Activated CD4-positive, alpha-beta T cell treated with anti-CD3 and anti-CD28 coated beads for 36 hours (primary cell): Measurements from ENCODE around the gene MOV10. TPM values are rescaled to one million over a fixed set of nuclear protein-coding genes. Genes with fewer than 3 reads are reported as not detected.
A peak's percentile ranks its signal among the peaks of the same experiment; 100 is the strongest.
"Not testable (repeated sequence)": the region's sequence is repeated elsewhere in the genome, so short reads cannot be mapped to it uniquely, and the experiment has no call there.

Experiments
- ATAC-seq: fragments of 200-7000 bp; cut with Tn5 transposase; one replicate; pipeline ENCODE4 v1.10.0; 2021; ENCODE audit warnings: mild to moderate bottlenecking, moderate library complexity
- CTCF ChIA-PET: fragments of 350-600 bp; sonication (Branson Sonifier 250); formaldehyde crosslinking; loops from one replicate; lab custom pipeline; 2021; ENCODE audit warnings: antibody characterized with exemption; lab: Charles Lee
- POLR2A ChIA-PET: fragments of 350-600 bp; sonication (Branson Sonifier 250); formaldehyde crosslinking; loops from one replicate; lab custom pipeline; 2021; ENCODE audit warnings: antibody characterized with exemption, inconsistent platforms; lab: Charles Lee
- DNase-seq: peaks from one replicate; pipeline ENCODE4 v3.0.0-alpha.2; 2020
- H3K27ac Mint-ChIP-seq: one replicate; pipeline ENCODE4 v1.8.0; 2021; ENCODE audit warnings: mixed read lengths
- H3K27me3 Mint-ChIP-seq: one replicate; pipeline ENCODE4 v1.8.0; 2021; ENCODE audit warnings: mixed read lengths
- H3K36me3 Mint-ChIP-seq: one replicate; pipeline ENCODE4 v1.8.0; 2021; ENCODE audit warnings: low read depth, mixed read lengths
- H3K4me1 Mint-ChIP-seq: one replicate; pipeline ENCODE4 v1.8.0; 2021; ENCODE audit warnings: mixed read lengths
- H3K4me3 Mint-ChIP-seq: one replicate; pipeline ENCODE4 v1.8.0; 2021; ENCODE audit warnings: mild to moderate bottlenecking, moderate library complexity, mixed read lengths
- H3K9me3 Mint-ChIP-seq: one replicate; pipeline ENCODE4 v1.8.0; 2021; ENCODE audit warnings: low read depth, mixed read lengths
- intact Hi-C, 2 experiments: fragments of 100-400 bp; cut with DNase I in 1 of 2; cut with micrococcal nuclease in 1 of 2; formaldehyde crosslinking; loops; one replicate each; pipeline versions ENCODE4 v1.14.2 to v1.15.1; 2022 to 2024; cut with DNase I, micrococcal nuclease
- total RNA-seq, 2 experiments: library from RNA; stranded (reverse); gene quantifications; one replicate each; pipeline ENCODE4 v1.2.3, GENCODE V29; 2021

The MOV10 gene
- total RNA-seq, 2 experiments from 2014 or later, result 80.3 to 87.5 TPM

GRCh38 chr1:112719706-112720105, 45.2 kb downstream of the MOV10 start:
- POLR2A ChIA-PET, result interaction anchor here (0.5 to 0.6 kb wide), 2 partner anchors 184 to 677 kb away, joined by 3 read pairs; no protein-coding TSS in a partner anchor
- DNase-seq (no peak), ATAC-seq (no peak)
- intact Hi-C loops, result loop anchor here (2.0 to 10.0 kb wide), 6 partner anchors 163 to 1093 kb away; partner anchors contain the start of genes RSBN1 (in 1 of the 2) and SLC16A1 (in 1 of the 2)
- Mint-ChIP-seq H3K36me3 (no peaks in the 10 kb centered on the region), H3K4me1 (peaks cover 24% of the 10 kb centered on the region), H3K27me3 (peaks cover 8% of the 10 kb centered on the region), H3K27ac (no peak overlapping the region), H3K9me3 (no peaks in the 10 kb centered on the region), H3K4me3 (no peak overlapping the region)
- CTCF ChIA-PET, result interaction anchor here (0.6 to 9.6 kb wide), 15 partner anchors 11 to 356 kb away, joined by 3 to 157 read pairs (median 4); partner anchors contain the start of genes LRIG2 and RHOC

GRCh38 chr1:112720800-112721199, 46.3 kb downstream of the MOV10 start:
- no peak overlapping the region for H3K4me3 Mint-ChIP-seq
- peaks cover 20% of the 10 kb centered on the region for H3K4me1 Mint-ChIP-seq
- ChIA-PET CTCF (interaction anchor here (1.0 to 9.6 kb wide), 10 partner anchors 9 to 352 kb away, joined by 3 to 157 read pairs (median 4); partner anchors contain the start of gene LRIG2), POLR2A (no interaction called here)
- no peaks in the 10 kb centered on the region for H3K36me3 Mint-ChIP-seq
- intact Hi-C loops, result no loop called here
- DNase-seq (no peak), ATAC-seq (no peak)
- H3K27me3 Mint-ChIP-seq, result peaks cover 8% of the 10 kb centered on the region
- no peaks in the 10 kb centered on the region for H3K9me3 Mint-ChIP-seq
- no peak overlapping the region for H3K27ac Mint-ChIP-seq

- H3K27me3 Mint-ChIP-seq, H3K9me3 Mint-ChIP-seq, H3K36me3 Mint-ChIP-seq, H3K27ac Mint-ChIP-seq, ATAC-seq, DNase-seq, H3K4me3 Mint-ChIP-seq, POLR2A ChIA-PET, intact Hi-C loops: not testable (repeated sequence)
- CTCF ChIA-PET, result interaction anchor here (1.0 to 9.6 kb wide), 9 partner anchors 9 to 351 kb away, joined by 3 to 157 read pairs (median 5); partner anchors contain the start of gene LRIG2
- H3K4me1 Mint-ChIP-seq, result peaks cover 16% of the 10 kb centered on the region
These were observed 46.8 kb downstream of the MOV10 start for GRCh38 chr1:112721294-112721693.

GRCh38 chr1:112721966-112722524, 47.6 kb downstream of the MOV10 start:
- Mint-ChIP-seq H3K4me3 (no peak overlapping the region), H3K27ac (no peak overlapping the region), H3K27me3 (peaks cover 8% of the 10 kb centered on the region), H3K36me3 (no peaks in the 10 kb centered on the region), H3K9me3 (no peaks in the 10 kb centered on the region), H3K4me1 (peaks cover 16% of the 10 kb centered on the region)
- no peak for ATAC-seq
- DNase-seq, result no peak
- ChIA-PET POLR2A (no interaction called here), CTCF (interaction anchor here (0.5 to 9.6 kb wide), 7 partner anchors 8 to 351 kb away, joined by 3 to 157 read pairs (median 9); partner anchors contain the start of gene LRIG2)
- intact Hi-C loops, result no loop called here

- ChIA-PET CTCF (interaction anchor here (0.5 to 9.6 kb wide), 5 partner anchors 76 to 368 kb away, joined by 3 to 157 read pairs (median 9); partner anchors contain the start of gene LRIG2), POLR2A (interaction anchor here (0.5 to 1.1 kb wide), 2 partner anchors 17 to 22 kb away, joined by 3 read pairs; no protein-coding TSS in a partner anchor)
- H3K27ac Mint-ChIP-seq, result peak overlapping the region; percentile 60
- H3K36me3 Mint-ChIP-seq, result no peaks in the 10 kb centered on the region
- H3K9me3 Mint-ChIP-seq, result no peaks in the 10 kb centered on the region
- H3K4me3 Mint-ChIP-seq, result no peak overlapping the region
- peak; percentile 59 for ATAC-seq
- peaks cover 16% of the 10 kb centered on the region for H3K4me1 Mint-ChIP-seq
- DNase-seq, result peak; percentile 58
- intact Hi-C loops, result no loop called here
- H3K27me3 Mint-ChIP-seq, result peaks cover 8% of the 10 kb centered on the region
These were observed 48.4 kb downstream of the MOV10 start for GRCh38 chr1:112722601-112723510.

- CTCF ChIA-PET, result interaction anchor here (1.0 to 9.6 kb wide), 2 partner anchors 82 to 105 kb away, joined by 3 to 157 read pairs; no protein-coding TSS in a partner anchor
- Mint-ChIP-seq H3K27me3 (peaks cover 8% of the 10 kb centered on the region), H3K27ac (no peak overlapping the region), H3K4me3 (no peak overlapping the region), H3K36me3 (no peaks in the 10 kb centered on the region), H3K9me3 (no peaks in the 10 kb centered on the region), H3K4me1 (peaks cover 16% of the 10 kb centered on the region)
- DNase-seq (peak; percentile 43), ATAC-seq (peak; percentile 46)
- POLR2A ChIA-PET, result interaction anchor here (0.5 to 1.1 kb wide), 2 partner anchors 16 to 22 kb away, joined by 3 read pairs; no protein-coding TSS in a partner anchor
- intact Hi-C loops, result no loop called here
These were observed 49.0 kb downstream of the MOV10 start for GRCh38 chr1:112723511-112723839.

- H3K36me3 Mint-ChIP-seq, H3K4me3 Mint-ChIP-seq, H3K9me3 Mint-ChIP-seq, ATAC-seq, intact Hi-C loops, POLR2A ChIA-PET, DNase-seq, CTCF ChIA-PET, H3K27me3 Mint-ChIP-seq, H3K27ac Mint-ChIP-seq: not testable (repeated sequence)
- peaks cover 14% of the 10 kb centered on the region for H3K4me1 Mint-ChIP-seq
These were observed 49.8 kb downstream of the MOV10 start for GRCh38 chr1:112724240-112724639.

- peak; percentile 13 for ATAC-seq
- Mint-ChIP-seq H3K27me3 (peaks cover 3% of the 10 kb centered on the region), H3K9me3 (no peaks in the 10 kb centered on the region), H3K4me3 (no peak overlapping the region), H3K36me3 (no peaks in the 10 kb centered on the region), H3K27ac (no peak overlapping the region), H3K4me1 (peaks cover 8% of the 10 kb centered on the region)
- intact Hi-C loops, result no loop called here
- no peak for DNase-seq
- ChIA-PET CTCF (interaction anchor here (0.7 to 1.5 kb wide), 2 partner anchors 9 to 337 kb away, joined by 3 read pairs; a partner anchor contains a TSS), POLR2A (no interaction called here)
These were observed 53.3 kb downstream of the MOV10 start for GRCh38 chr1:112727716-112728115.

- H3K36me3 Mint-ChIP-seq, POLR2A ChIA-PET, ATAC-seq, H3K4me3 Mint-ChIP-seq, H3K27me3 Mint-ChIP-seq, H3K27ac Mint-ChIP-seq, H3K9me3 Mint-ChIP-seq, intact Hi-C loops, DNase-seq, H3K4me1 Mint-ChIP-seq: not testable (repeated sequence)
- CTCF ChIA-PET, result interaction anchor here (0.7 kb wide), 1 partner anchor 338 kb away, joined by 3 read pairs; no protein-coding TSS in a partner anchor
These were observed 54.0 kb downstream of the MOV10 start for GRCh38 chr1:112728306-112728971.

- H3K9me3 Mint-ChIP-seq, H3K27me3 Mint-ChIP-seq, DNase-seq, H3K4me3 Mint-ChIP-seq, H3K36me3 Mint-ChIP-seq, H3K4me1 Mint-ChIP-seq, intact Hi-C loops, H3K27ac Mint-ChIP-seq, ATAC-seq, POLR2A ChIA-PET: not testable (repeated sequence)
- CTCF ChIA-PET, result interaction anchor here (0.8 to 2.3 kb wide), 3 partner anchors 8 to 80 kb away, joined by 3 to 9 read pairs (median 5); no protein-coding TSS in a partner anchor
These were observed 54.6 kb downstream of the MOV10 start for GRCh38 chr1:112729011-112729410.
